SIG-M5 (cell line): ENCODE results near the gene FAM3A.

Experiments used
- DNase-seq: peaks from one replicate; lab custom pipeline; 2025; lab: John Stamatoyannopoulos, UW

The FAM3A gene

GRCh38 chrX:154534526-154535322, 18.7 kb upstream of the FAM3A start:
- DNase-seq: peak; percentile 19

- no peak for DNase-seq
Observed at GRCh38 chrX:154532690-154533089, 16.7 kb upstream of the FAM3A start.

GRCh38 chrX:154531626-154532025, 15.6 kb upstream of the FAM3A start:
- DNase-seq: no peak

- no peak for DNase-seq
Observed at GRCh38 chrX:154530286-154530685, 14.3 kb upstream of the FAM3A start.

- no peak for DNase-seq
Observed at GRCh38 chrX:154529206-154529612, 13.2 kb upstream of the FAM3A start.

GRCh38 chrX:154526901-154527675, 11.1 kb upstream of the FAM3A start:
- peak; percentile 2 for DNase-seq

- DNase-seq: no peak
Observed at GRCh38 chrX:154525606-154526490, 9.8 kb upstream of the FAM3A start.

GRCh38 chrX:154519389-154519788, 3.4 kb upstream of the FAM3A start:
- DNase-seq: no peak

GRCh38 chrX:154517101-154517781, 1.2 kb upstream of the FAM3A start:
- no peak for DNase-seq

GRCh38 chrX:154516656-154517100, 646 bp upstream of the FAM3A start:
- no peak for DNase-seq

- no peak for DNase-seq
Observed at GRCh38 chrX:154515090-154515965, 704 bp downstream of the FAM3A start.

GRCh38 chrX:154513716-154514115, 2.3 kb downstream of the FAM3A start:
- no peak for DNase-seq

GRCh38 chrX:154512879-154513553, 3.0 kb downstream of the FAM3A start:
- DNase-seq: no peak

- DNase-seq: no peak
Observed at GRCh38 chrX:154511761-154512160, 4.3 kb downstream of the FAM3A start.

- DNase-seq: no peak
Observed at GRCh38 chrX:154509455-154509854, 6.6 kb downstream of the FAM3A start.

- no peak for DNase-seq
Observed at GRCh38 chrX:154508384-154508745, 7.7 kb downstream of the FAM3A start.

- DNase-seq: no peak
Observed at GRCh38 chrX:154507673-154508383, 8.2 kb downstream of the FAM3A start.

- DNase-seq: no peak
Observed at GRCh38 chrX:154506483-154507332, 9.3 kb downstream of the FAM3A start.

GRCh38 chrX:154505734-154506133, 10.3 kb downstream of the FAM3A start:
- DNase-seq: no peak
